Upper lobe of left lung (tissue), 6 donors: ENCODE measurements around the gene ADAP1. TPM values are rescaled to one million over a fixed set of nuclear protein-coding genes. Genes with fewer than 3 reads are reported as not detected.

Experiments used
- ATAC-seq, 2 donors: fragments of 200-7000 bp; cut with Tn5 transposase; one replicate each; pipeline ENCODE4 v1.9.1; 2022; ENCODE audit warnings: mild to moderate bottlenecking in 2 of 2, moderate library complexity in 2 of 2; ENCODE audit not compliant: low FRiP score in 2 of 2
- DNase-seq, 2 donors: peaks; one replicate each; pipeline ENCODE4 v3.0.0-alpha.2; 2019 to 2020
- H3K27ac ChIP-seq, 4 donors: fragments of 200-600 bp; sonication (generic); one replicate each; pipeline ENCODE4 v1.5.1; 2016 to 2019
- H3K27me3 ChIP-seq, 4 donors: fragments of 200-600 bp; sonication (generic); one replicate each; pipeline ENCODE4 v1.5.1; 2017 to 2019
- H3K36me3 ChIP-seq, 4 donors: fragments of 200-600 bp; sonication (generic); one replicate each; pipeline ENCODE4 v1.5.1; 2016 to 2019
- H3K4me1 ChIP-seq, 4 donors: fragments of 200-600 bp; sonication (generic); one replicate each; pipeline ENCODE4 v1.5.1; 2018 to 2019
- H3K4me3 ChIP-seq, 4 donors: fragments of 200-600 bp; sonication (generic); one replicate each; pipeline ENCODE4 v1.5.1; 2017 to 2019; ENCODE audit warnings: mild to moderate bottlenecking in 2 of 4, moderate library complexity in 1 of 4
- H3K9me3 ChIP-seq, 4 donors: fragments of 200-600 bp; sonication (generic); one replicate each; pipeline ENCODE4 v1.5.1; 2018 to 2019
- CTCF ChIP-seq, 6 experiments: fragments of 450-650 bp in 4 of 6; fragments of 200-600 bp in 2 of 6; sonication (generic) in 2 of 6; IDR thresholded peaks; one replicate each; pipeline ENCODE4 v1.5.1; 2016 to 2019; ENCODE audit warnings: antibody characterized with exemption in 6 of 6
- EP300 ChIP-seq, 4 donors: sonication (generic); formaldehyde crosslinking; IDR thresholded peaks; one replicate each; pipeline ENCODE4 v1.5.1; 2017; ENCODE audit warnings: antibody characterized with exemption in 4 of 4, control low read depth in 2 of 4
- POLR2A ChIP-seq, 4 donors: fragments of 450-650 bp; IDR thresholded peaks; one replicate each; pipeline ENCODE4 v1.5.1; 2016 to 2017; ENCODE audit warnings: antibody characterized with exemption in 4 of 4, mild to moderate bottlenecking in 2 of 4
- POLR2AphosphoS5 ChIP-seq, 2 donors: sonication (generic); formaldehyde crosslinking; IDR thresholded peaks; one replicate each; pipeline ENCODE4 v1.5.1; 2017; ENCODE audit warnings: antibody characterized with exemption in 2 of 2
- WGBS, 2 donors: methylation state at CpG; one replicate each; pipeline ENCODE4 v1.1.5; 2017 to 2018; 5-methylcytosine and 5-hydroxymethylcytosine counted together
- total RNA-seq, 6 donors: library from RNA; depleted of rRNA in 4 of 6; stranded (reverse); fragments of >200 nt in 4 of 6; gene quantifications; one replicate each; pipeline versions ENCODE4 v1.1.0 to v1.2.1, GENCODE V29; 2016 to 2021
- donor health status: DM: no; HTN: no; CAD: no; lungs with moderate emphysema.
- donor health status: DM: no; HTN: yes; CAD: no; lungs with severe emphysema.

Gene ADAP1
- total RNA-seq, 6 donors from 2014 or later: 31.0 to 109 (median 37.5) TPM

GRCh38 chr7:936386-937054 lies 18.0 kb downstream of the ADAP1 start:
- TF ChIP-seq CTCF (IDR thresholded peaks at IDR 0.05) (no peak), EP300 (IDR thresholded peaks at IDR 0.05) (no peak), POLR2A (IDR thresholded peaks at IDR 0.05) (no peak), POLR2AphosphoS5 (IDR thresholded peaks at IDR 0.05) (no peak)
- H3K4me1 ChIP-seq: no peaks in the 10 kb centered on the region

GRCh38 chr7:935874-936385 lies 18.6 kb downstream of the ADAP1 start:
- DNase-seq (peak in 1 of 2 donors; percentile 68), ATAC-seq (peak in 1 of 2 donors; percentile 7)
- no peak overlapping the region for H3K4me3 ChIP-seq
- no peaks in the 10 kb centered on the region for H3K27me3 ChIP-seq
- no peaks in the 10 kb centered on the region for H3K4me1 ChIP-seq
- TF ChIP-seq EP300 (IDR thresholded peaks at IDR 0.05) (no peak), CTCF (IDR thresholded peaks at IDR 0.05) (no peak), POLR2A (IDR thresholded peaks at IDR 0.05) (no peak), POLR2AphosphoS5 (IDR thresholded peaks at IDR 0.05) (no peak)
- peaks cover 0 to 2% (median 0%) of the 10 kb centered on the region in 4 donors for H3K9me3 ChIP-seq
- H3K36me3 ChIP-seq: peaks cover 0 to 15% (median 1%) of the 10 kb centered on the region in 4 donors
- no peak overlapping the region for H3K27ac ChIP-seq
- WGBS, 2 donors: 94% methylated on average over 11 to 28 of the region's 28 CpGs

More at GRCh38 chr7:936386-937054, 18.0 kb downstream of the ADAP1 start:
- peak in 1 of 2 donors; percentile 71 for DNase-seq
- Histone ChIP-seq H3K27me3 (no peaks in the 10 kb centered on the region), H3K36me3 (peaks cover 0 to 15% (median 1%) of the 10 kb centered on the region in 4 donors), H3K27ac (no peak overlapping the region), H3K9me3 (peaks cover 0 to 5% (median 0%) of the 10 kb centered on the region in 4 donors), H3K4me3 (no peak overlapping the region)
- no peak for ATAC-seq
- 72 to 77% methylated on average over 21 to 22 of the region's 22 CpGs for WGBS, 2 donors

GRCh38 chr7:935164-935873 lies 19.2 kb downstream of the ADAP1 start:
- no peaks in the 10 kb centered on the region for H3K27me3 ChIP-seq
- ATAC-seq: peak in 1 of 2 donors; percentile 27
- H3K36me3 ChIP-seq: peaks cover 0 to 15% (median 1%) of the 10 kb centered on the region in 4 donors
- no peak overlapping the region for H3K4me3 ChIP-seq
- no peaks in the 10 kb centered on the region for H3K9me3 ChIP-seq
- no peak overlapping the region for H3K27ac ChIP-seq
- 90 to 100% methylated on average over 1 to 12 of the region's 46 CpGs for WGBS, 2 donors
- TF ChIP-seq POLR2A (IDR thresholded peaks at IDR 0.05) (no peak), EP300 (IDR thresholded peaks at IDR 0.05) (no peak), CTCF (IDR thresholded peaks at IDR 0.05) (no peak), POLR2AphosphoS5 (IDR thresholded peaks at IDR 0.05) (no peak)
- peak in 1 of 2 donors; percentile 72 for DNase-seq
- H3K4me1 ChIP-seq: no peaks in the 10 kb centered on the region

GRCh38 chr7:934469-935163 lies 19.9 kb downstream of the ADAP1 start:
- no peaks in the 10 kb centered on the region for H3K27me3 ChIP-seq
- no peak for TF ChIP-seq POLR2AphosphoS5 (IDR thresholded peaks at IDR 0.05)
- no peak for TF ChIP-seq CTCF (IDR thresholded peaks at IDR 0.05)
- TF ChIP-seq EP300 (IDR thresholded peaks at IDR 0.05): no peak
- no peak for TF ChIP-seq POLR2A (IDR thresholded peaks at IDR 0.05)
- ATAC-seq: peak in 1 of 2 donors; percentile 28
- H3K4me1 ChIP-seq: no peaks in the 10 kb centered on the region
- peaks cover 0 to 15% (median 1%) of the 10 kb centered on the region in 4 donors for H3K36me3 ChIP-seq
- no peaks in the 10 kb centered on the region for H3K9me3 ChIP-seq
- H3K4me3 ChIP-seq: no peak overlapping the region
- DNase-seq: peak in 1 of 2 donors; percentile 69
- 78 to 85% methylated on average over 6 to 34 of the region's 34 CpGs for WGBS, 2 donors
- H3K27ac ChIP-seq: no peak overlapping the region
